Lower leg skin (tissue), 4 donors: ENCODE results near the gene PHLPP1. TPM values are rescaled to one million over a fixed set of nuclear protein-coding genes. Genes with fewer than 3 reads are reported as not detected.

Experiments used
- DNase-seq, 2 donors: peaks; one replicate each; pipeline ENCODE4 v3.0.0-alpha.2; 2019; ENCODE audit warnings: low spot score in 2 of 2
- H3K4me3 ChIP-seq: fragments of 200-600 bp; sonication (generic); 2 replicates; pipeline ENCODE4 v1.5.1; 2017; ENCODE audit warnings: mild to moderate bottlenecking, low read depth; ENCODE audit not compliant: poor library complexity, severe bottlenecking
- POLR2A ChIP-seq, 2 donors: fragments of 450-650 bp; IDR thresholded peaks; one replicate each; pipeline ENCODE4 v1.6.1; 2016 to 2017; ENCODE audit warnings: antibody characterized with exemption in 2 of 2, mild to moderate bottlenecking in 1 of 2, moderate library complexity in 1 of 2
- WGBS, 2 donors: methylation state at CpG; one replicate each; pipeline ENCODE4 v1.1.5; 2018; 5-methylcytosine and 5-hydroxymethylcytosine counted together
- intact Hi-C: fragments of 100-400 bp; cut with DNase I; formaldehyde crosslinking; loops from one replicate; pipeline ENCODE4 v1.15.0; 2023; ENCODE audit warnings: low total_unique reads
- total RNA-seq, 4 donors: library from RNA; depleted of rRNA; stranded (reverse); fragments of >200 nt; gene quantifications; one replicate each; pipeline ENCODE4 v1.1.0, GENCODE V29; 2016
- TF ChIP-seq, protein P1 (sequence below), 3 donors: fragments of 450-650 bp; IDR thresholded peaks; one replicate each; pipeline ENCODE4 v1.5.1; 2016; ENCODE audit warnings: antibody characterized with exemption in 3 of 3, mild to moderate bottlenecking in 3 of 3, moderate library complexity in 2 of 3

PHLPP1 gene
- total RNA-seq, 4 donors from 2014 or later = 27.3 to 38.5 (median 33.1) TPM

DNA sequence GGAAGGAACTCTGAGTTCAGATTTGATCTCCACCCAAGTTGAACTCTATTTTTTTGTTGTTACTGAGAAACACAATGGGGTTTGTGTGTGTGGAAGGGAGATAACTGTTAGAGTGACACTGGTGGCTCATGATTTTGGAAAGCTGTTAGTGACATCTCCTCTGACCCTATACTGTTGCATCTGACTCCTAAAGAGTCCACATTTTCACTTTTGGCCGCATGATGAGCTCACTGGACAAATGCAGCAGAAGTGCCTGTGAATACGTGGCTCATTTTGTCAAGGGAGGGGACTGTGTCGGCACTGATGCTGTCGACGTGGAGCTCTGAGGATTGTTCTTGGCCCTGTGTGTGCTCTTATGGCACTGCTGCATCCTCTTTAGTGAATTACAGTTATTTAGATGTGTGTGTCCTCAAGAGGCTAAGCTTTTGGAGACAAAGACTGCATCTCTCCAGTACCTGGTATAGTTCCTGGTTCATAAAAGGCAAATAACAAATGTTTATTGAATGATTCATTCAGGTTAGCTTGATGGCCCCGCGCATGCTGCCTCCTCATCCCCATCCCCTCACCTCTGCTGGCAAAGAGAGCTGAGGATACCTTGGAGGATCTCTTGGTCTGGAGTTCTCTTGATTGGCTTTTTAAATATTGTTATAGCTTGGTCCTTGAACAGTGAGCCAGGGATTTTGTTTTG is 135.4 kb downstream of the PHLPP1 start:
- TF ChIP-seq, protein P1, sequence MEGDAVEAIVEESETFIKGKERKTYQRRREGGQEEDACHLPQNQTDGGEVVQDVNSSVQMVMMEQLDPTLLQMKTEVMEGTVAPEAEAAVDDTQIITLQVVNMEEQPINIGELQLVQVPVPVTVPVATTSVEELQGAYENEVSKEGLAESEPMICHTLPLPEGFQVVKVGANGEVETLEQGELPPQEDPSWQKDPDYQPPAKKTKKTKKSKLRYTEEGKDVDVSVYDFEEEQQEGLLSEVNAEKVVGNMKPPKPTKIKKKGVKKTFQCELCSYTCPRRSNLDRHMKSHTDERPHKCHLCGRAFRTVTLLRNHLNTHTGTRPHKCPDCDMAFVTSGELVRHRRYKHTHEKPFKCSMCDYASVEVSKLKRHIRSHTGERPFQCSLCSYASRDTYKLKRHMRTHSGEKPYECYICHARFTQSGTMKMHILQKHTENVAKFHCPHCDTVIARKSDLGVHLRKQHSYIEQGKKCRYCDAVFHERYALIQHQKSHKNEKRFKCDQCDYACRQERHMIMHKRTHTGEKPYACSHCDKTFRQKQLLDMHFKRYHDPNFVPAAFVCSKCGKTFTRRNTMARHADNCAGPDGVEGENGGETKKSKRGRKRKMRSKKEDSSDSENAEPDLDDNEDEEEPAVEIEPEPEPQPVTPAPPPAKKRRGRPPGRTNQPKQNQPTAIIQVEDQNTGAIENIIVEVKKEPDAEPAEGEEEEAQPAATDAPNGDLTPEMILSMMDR (IDR thresholded peaks at IDR 0.05) = no peak
- TF ChIP-seq POLR2A (IDR thresholded peaks at IDR 0.05) = no peak
- no peak for DNase-seq

DNA sequence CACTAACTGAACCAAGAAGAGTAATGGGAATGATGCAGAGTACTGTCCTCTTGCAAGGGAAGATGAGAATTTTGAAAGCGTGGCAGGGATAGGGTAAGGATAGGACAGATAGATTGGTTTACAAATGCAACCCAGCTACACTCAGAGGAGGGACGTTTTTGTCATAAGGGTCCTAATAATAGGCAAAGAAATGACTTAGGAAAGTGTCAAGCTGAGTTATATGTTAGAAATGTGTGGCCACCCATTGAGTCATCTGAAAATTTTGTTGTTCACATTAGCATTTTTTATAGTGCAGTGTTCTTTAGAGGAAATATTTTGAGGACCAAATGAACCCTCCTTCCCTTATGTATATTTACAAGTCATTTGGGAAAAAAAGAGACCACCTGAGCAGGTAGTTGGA is 137.5 kb downstream of the PHLPP1 start:
- TF ChIP-seq, protein P1 (IDR thresholded peaks at IDR 0.05) = no peak
- no peak for TF ChIP-seq POLR2A (IDR thresholded peaks at IDR 0.05)
- intact Hi-C loops = no loop called here
- H3K4me3 ChIP-seq = no peak overlapping the region
- WGBS, 2 donors = 63 to 66% methylated on average over 2 of the region's 2 CpGs
- no peak for DNase-seq

More for the DNA sequence above, 135.4 kb downstream of the PHLPP1 start:
- WGBS, 2 donors = 70 to 78% methylated on average over 7 of the region's 7 CpGs
- intact Hi-C loops = no loop called here
- no peak overlapping the region for H3K4me3 ChIP-seq

DNA sequence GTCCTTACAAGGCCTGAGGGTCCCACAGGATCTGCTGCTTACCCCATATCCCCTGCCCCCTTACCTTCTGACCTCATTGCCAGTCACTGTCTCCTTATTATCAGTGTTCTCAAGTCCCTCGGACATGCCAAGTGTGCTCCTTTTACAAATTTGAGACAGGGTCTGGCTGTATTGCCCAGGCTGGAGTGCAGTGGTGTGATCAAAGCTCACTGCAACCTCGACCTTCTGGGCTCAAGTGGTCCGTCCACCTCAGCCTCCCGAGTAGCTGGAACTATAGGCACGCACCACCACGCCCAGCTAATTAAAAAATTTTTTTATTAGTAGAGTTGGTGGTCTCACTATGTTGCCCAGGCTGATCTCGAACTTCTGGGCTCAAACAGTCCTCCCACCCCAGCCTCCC is 141.0 kb downstream of the PHLPP1 start:
- no peak overlapping the region for H3K4me3 ChIP-seq
- 94 to 97% methylated on average over 7 of the region's 7 CpGs for WGBS, 2 donors
- TF ChIP-seq POLR2A (IDR thresholded peaks at IDR 0.05) = no peak
- TF ChIP-seq, protein P1 (IDR thresholded peaks at IDR 0.05) = no peak
- intact Hi-C loops = no loop called here
- no peak for DNase-seq

DNA sequence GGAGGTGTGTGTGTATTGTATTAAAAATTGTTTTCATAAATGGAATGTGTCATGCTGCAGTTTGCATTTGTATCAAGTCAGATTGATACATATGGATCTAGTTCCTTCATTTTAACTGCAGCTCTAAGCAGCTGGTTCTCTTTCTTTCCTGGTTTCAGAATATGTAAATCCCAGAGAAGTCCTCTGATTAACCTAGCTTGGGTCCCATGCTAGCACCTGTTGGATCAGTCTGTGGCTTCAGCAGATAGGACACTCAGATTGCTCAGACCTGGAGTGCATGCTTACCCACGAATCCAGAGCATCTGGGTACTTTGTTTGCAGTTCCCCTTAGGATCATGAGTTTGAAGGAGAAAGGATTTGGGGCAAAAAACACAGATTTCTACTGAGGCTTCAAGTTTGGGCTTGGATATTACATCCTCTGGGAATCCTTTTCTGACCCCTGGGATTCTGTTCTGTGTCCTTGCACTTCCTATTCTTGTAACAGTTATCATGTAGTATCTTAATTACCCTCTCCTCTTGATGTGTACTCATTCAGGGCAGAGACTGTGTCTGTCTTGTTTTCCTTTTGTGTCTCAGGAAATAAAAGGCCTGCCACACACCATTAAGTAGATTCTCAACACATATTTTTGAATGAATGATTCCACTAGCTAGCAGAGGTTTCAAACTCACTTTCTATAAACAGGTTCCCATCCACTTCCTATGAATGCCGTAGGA is 142.1 kb downstream of the PHLPP1 start:
- intact Hi-C loops = no loop called here
- TF ChIP-seq, protein P1 (IDR thresholded peaks at IDR 0.05) = no peak
- no peak for TF ChIP-seq POLR2A (IDR thresholded peaks at IDR 0.05)

DNA sequence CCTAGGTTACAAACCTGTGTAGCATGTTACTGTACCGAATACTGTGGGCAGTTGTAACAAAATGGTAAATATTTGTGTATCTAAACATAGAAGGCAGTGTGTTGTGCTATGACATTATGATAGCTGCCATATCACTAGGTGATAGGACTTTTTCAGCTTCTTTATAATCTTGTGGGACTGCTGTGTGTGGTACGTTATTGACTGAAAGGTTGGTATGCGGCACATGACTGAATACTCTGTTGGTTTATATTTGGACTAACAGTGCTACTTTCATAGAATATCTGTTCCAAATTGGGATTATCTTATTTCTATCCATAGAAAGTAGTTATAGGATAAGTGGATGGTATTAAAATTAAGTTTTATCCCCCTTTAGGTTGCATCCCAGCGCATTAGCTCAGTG is 144.7 kb downstream of the PHLPP1 start:
- DNase-seq = no peak
- no peak for TF ChIP-seq POLR2A (IDR thresholded peaks at IDR 0.05)
- intact Hi-C loops = no loop called here
- 91% methylated on average over 4 of the region's 4 CpGs for WGBS, 2 donors
- no peak overlapping the region for H3K4me3 ChIP-seq

More for the DNA sequence above, 142.1 kb downstream of the PHLPP1 start:
- 91 to 92% methylated on average over 2 of the region's 2 CpGs for WGBS, 2 donors
- H3K4me3 ChIP-seq = no peak overlapping the region
- DNase-seq = no peak

DNA sequence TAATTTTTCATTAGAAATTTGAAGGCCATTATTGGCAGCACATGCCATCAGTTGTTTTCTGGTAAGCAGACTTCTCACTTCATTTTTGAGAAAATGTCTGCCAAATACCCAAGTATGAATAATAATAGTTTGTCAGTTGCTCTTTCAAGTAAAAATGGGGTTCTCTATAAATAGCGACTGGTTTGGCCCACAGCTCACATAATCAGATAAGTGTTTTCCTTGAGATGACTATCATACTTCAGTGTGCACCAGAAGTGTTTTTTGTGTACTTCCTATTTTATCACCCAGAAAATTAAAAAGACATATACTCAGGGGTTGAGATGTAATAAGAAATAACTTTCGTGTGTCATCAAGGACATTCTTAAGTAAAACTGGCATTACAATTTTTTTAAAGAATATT is 147.1 kb downstream of the PHLPP1 start:
- intact Hi-C loops = no loop called here
- 78 to 83% methylated on average over 2 of the region's 2 CpGs for WGBS, 2 donors
- TF ChIP-seq, protein P1 (IDR thresholded peaks at IDR 0.05) = no peak
- no peak for DNase-seq
- H3K4me3 ChIP-seq = no peak overlapping the region
